Measurements from ENCODE around the gene ARHGAP32.

The ARHGAP32 gene

GRCh38 chr11:129115652-129116586 lies 76.2 kb downstream of the ARHGAP32 start:
- DNase-seq (ENCODE audit: low read depth) = peak; percentile 19

- no peak for DNase-seq (ENCODE audit: low read depth)
Observed at GRCh38 chr11:129109701-129110100, 82.4 kb downstream of the ARHGAP32 start.

GRCh38 chr11:129106788-129107187 lies 85.3 kb downstream of the ARHGAP32 start:
- no peak for DNase-seq (ENCODE audit: low read depth)

- no peak for DNase-seq (ENCODE audit: low read depth)
Observed at GRCh38 chr11:129102756-129103155, 89.4 kb downstream of the ARHGAP32 start.

GRCh38 chr11:129102225-129102624 lies 89.9 kb downstream of the ARHGAP32 start:
- no peak for DNase-seq (ENCODE audit: low read depth)

GRCh38 chr11:129093283-129093682 lies 98.8 kb downstream of the ARHGAP32 start:
- no peak for DNase-seq (ENCODE audit: low read depth)

GRCh38 chr11:129090056-129090455 lies 102.1 kb downstream of the ARHGAP32 start:
- no peak for DNase-seq (ENCODE audit: low read depth)

GRCh38 chr11:129089279-129089678 lies 102.8 kb downstream of the ARHGAP32 start:
- no peak for DNase-seq (ENCODE audit: low read depth)

GRCh38 chr11:129086976-129087375 lies 105.1 kb downstream of the ARHGAP32 start:
- DNase-seq (ENCODE audit: low read depth) = no peak

- no peak for DNase-seq (ENCODE audit: low read depth)
Observed at GRCh38 chr11:129077191-129077590, 114.9 kb downstream of the ARHGAP32 start.

GRCh38 chr11:129075757-129076156 lies 116.4 kb downstream of the ARHGAP32 start:
- DNase-seq (ENCODE audit: low read depth) = no peak

GRCh38 chr11:129067454-129067853 lies 124.7 kb downstream of the ARHGAP32 start:
- no peak for DNase-seq (ENCODE audit: low read depth)

GRCh38 chr11:129066229-129066628 lies 125.9 kb downstream of the ARHGAP32 start:
- DNase-seq (ENCODE audit: low read depth) = no peak

GRCh38 chr11:129063118-129063517 lies 129.0 kb downstream of the ARHGAP32 start:
- no peak for DNase-seq (ENCODE audit: low read depth)

- DNase-seq (ENCODE audit: low read depth) = no peak
Observed at GRCh38 chr11:129061492-129062230, 130.5 kb downstream of the ARHGAP32 start.

GRCh38 chr11:129056916-129057315 lies 135.2 kb downstream of the ARHGAP32 start:
- no peak for DNase-seq (ENCODE audit: low read depth)

- DNase-seq (ENCODE audit: low read depth) = no peak
Observed at GRCh38 chr11:129055196-129055595, 136.9 kb downstream of the ARHGAP32 start.

- no peak for DNase-seq (ENCODE audit: low read depth)
Observed at GRCh38 chr11:129048911-129049310, 143.2 kb downstream of the ARHGAP32 start.

GRCh38 chr11:129045150-129045549 lies 147.0 kb downstream of the ARHGAP32 start:
- no peak for DNase-seq (ENCODE audit: low read depth)

GRCh38 chr11:129042503-129042902 lies 149.6 kb downstream of the ARHGAP32 start:
- no peak for DNase-seq (ENCODE audit: low read depth)

GRCh38 chr11:129041611-129042018 lies 150.5 kb downstream of the ARHGAP32 start:
- no peak for DNase-seq (ENCODE audit: low read depth)

GRCh38 chr11:129040934-129041333 lies 151.2 kb downstream of the ARHGAP32 start:
- DNase-seq (ENCODE audit: low read depth) = no peak

- no peak for DNase-seq (ENCODE audit: low read depth)
Observed at GRCh38 chr11:129035244-129035643, 156.9 kb downstream of the ARHGAP32 start.
